SK-N-SH treated with all-trans-retinoic acid at 6 μM for 48 hours (cell line): ENCODE measurements around the gene ANKMY2.

Experiments used
- ATAC-seq: fragments of 200-7000 bp; cut with Tn5 transposase; 3 replicates; pipeline ENCODE4 v1.9.1; 2020; ENCODE audit warnings: mild to moderate bottlenecking, moderate library complexity
- ARNTL ChIP-seq: fragments of 450-650 bp; formaldehyde crosslinking; IDR thresholded peaks from 2 replicates; pipeline ENCODE4 v1.5.0; 2020; ENCODE audit warnings: low read depth, mild to moderate bottlenecking, moderate library complexity, borderline replicate concordance
- BACH2 ChIP-seq: fragments of 250-450 bp; sonication (Bioruptor Pico); IDR thresholded peaks from 2 replicates; pipeline ENCODE4 v1.9.0; 2021; ENCODE audit warnings: mild to moderate bottlenecking, borderline replicate concordance
- CREB5 ChIP-seq: fragments of 250-450 bp; sonication (Bioruptor Pico); IDR thresholded peaks from 2 replicates; pipeline ENCODE4 v1.5.1; 2020; ENCODE audit warnings: low read depth, mild to moderate bottlenecking, moderate library complexity
- CSDC2 ChIP-seq: fragments of 250-450 bp; sonication (Bioruptor Pico); IDR thresholded peaks from 2 replicates; pipeline ENCODE4 v1.5.0; 2020; ENCODE audit warnings: mild to moderate bottlenecking, moderate library complexity
- CSRNP3 ChIP-seq: fragments of 250-450 bp; sonication (Bioruptor Pico); IDR thresholded peaks from 2 replicates; pipeline ENCODE4 v1.5.1; 2021; ENCODE audit warnings: mild to moderate bottlenecking, moderate library complexity
- ESRRG ChIP-seq: fragments of 250-450 bp; sonication (Bioruptor Pico); IDR thresholded peaks from 2 replicates; pipeline ENCODE4 v1.6.1; 2021; ENCODE audit warnings: mild to moderate bottlenecking
- GLIS3 ChIP-seq: fragments of 250-450 bp; sonication (Bioruptor Pico); IDR thresholded peaks from 2 replicates; pipeline ENCODE4 v1.5.0; 2020; ENCODE audit warnings: mild to moderate bottlenecking, moderate library complexity
- ISL1 ChIP-seq: fragments of 250-450 bp; sonication (Bioruptor Pico); IDR thresholded peaks from 2 replicates; pipeline ENCODE4 v2.1.2; 2022; ENCODE audit warnings: mild to moderate bottlenecking, moderate library complexity
- PATZ1 ChIP-seq: fragments of 250-450 bp; sonication (Bioruptor Pico); IDR thresholded peaks from 2 replicates; pipeline ENCODE4 v1.8.0; 2020; ENCODE audit warnings: mild to moderate bottlenecking, moderate library complexity, borderline replicate concordance
- POU6F1 ChIP-seq: fragments of 250-450 bp; sonication (Bioruptor Pico); IDR thresholded peaks from 2 replicates; pipeline ENCODE4 v1.8.0; 2021; ENCODE audit warnings: low read depth, mild to moderate bottlenecking, moderate library complexity, borderline replicate concordance
- PPARA ChIP-seq: fragments of 250-450 bp; sonication (Bioruptor Pico); IDR thresholded peaks from 2 replicates; pipeline ENCODE4 v1.5.0; 2020; ENCODE audit warnings: mild to moderate bottlenecking, borderline replicate concordance
- RARB ChIP-seq: fragments of 250-450 bp; sonication (Bioruptor Pico); IDR thresholded peaks from 2 replicates; pipeline ENCODE4 v1.8.0; 2021; ENCODE audit warnings: mild to moderate bottlenecking, moderate library complexity
- SNAI2 ChIP-seq: fragments of 250-450 bp; sonication (Bioruptor Pico); IDR thresholded peaks from 2 replicates; pipeline ENCODE4 v1.5.0; 2020; ENCODE audit warnings: mild to moderate bottlenecking, moderate library complexity
- TCF4 ChIP-seq: fragments of 250-450 bp; sonication (Bioruptor Pico); IDR thresholded peaks from 2 replicates; pipeline ENCODE4 v1.8.0; 2021; ENCODE audit warnings: mild to moderate bottlenecking, moderate library complexity, borderline replicate concordance
- TOX ChIP-seq: fragments of 250-450 bp; sonication (Bioruptor Pico); IDR thresholded peaks from 2 replicates; pipeline ENCODE4 v1.8.0; 2021; ENCODE audit warnings: mild to moderate bottlenecking, moderate library complexity, borderline replicate concordance
- TSHZ2 ChIP-seq: fragments of 250-450 bp; sonication (Bioruptor Pico); IDR thresholded peaks from 2 replicates; pipeline ENCODE4 v1.5.0; 2020; ENCODE audit warnings: mild to moderate bottlenecking, moderate library complexity
- ZC3H10 ChIP-seq: fragments of 250-450 bp; sonication (Bioruptor Pico); IDR thresholded peaks from 2 replicates; pipeline ENCODE4 v1.5.1; 2021; ENCODE audit warnings: mild to moderate bottlenecking, moderate library complexity
- ZFP3 ChIP-seq: fragments of 250-450 bp; sonication (Bioruptor Pico); IDR thresholded peaks from 2 replicates; pipeline ENCODE4 v1.5.0; 2020; ENCODE audit warnings: mild to moderate bottlenecking, moderate library complexity
- ZFP30 ChIP-seq: fragments of 450-650 bp; formaldehyde crosslinking; IDR thresholded peaks from 2 replicates; pipeline ENCODE4 v1.5.0; 2022; ENCODE audit warnings: mild to moderate bottlenecking, moderate library complexity
- ZNF565 ChIP-seq: fragments of 450-650 bp; formaldehyde crosslinking; conservative IDR thresholded peaks from 2 replicates; pipeline ENCODE4 v1.5.0; 2020; ENCODE audit warnings: low read depth, mild to moderate bottlenecking, moderate library complexity
- ZNF70 ChIP-seq: fragments of 450-650 bp; formaldehyde crosslinking; IDR thresholded peaks from 2 replicates; pipeline ENCODE4 v1.5.0; 2020; ENCODE audit warnings: mild to moderate bottlenecking, moderate library complexity
- ZNF8 ChIP-seq: fragments of 450-650 bp; formaldehyde crosslinking; IDR thresholded peaks from 2 replicates; pipeline ENCODE4 v1.5.0; 2020; ENCODE audit warnings: mild to moderate bottlenecking, moderate library complexity

The ANKMY2 gene

GRCh38 chr7:16604054-16604453, 41.5 kb downstream of the ANKMY2 start:
- peak; percentile 66 for ATAC-seq
- no peak for TF ChIP-seq CSDC2
- no peak for TF ChIP-seq ZFP30 (CRISPR knock-in tag)
- TF ChIP-seq ARNTL (CRISPR knock-in tag), result no peak
- no peak for TF ChIP-seq ZNF565 (CRISPR knock-in tag)
- TF ChIP-seq BACH2 (CRISPR knock-in tag), result no peak
- no peak for TF ChIP-seq ESRRG (CRISPR knock-in tag)
- no peak for TF ChIP-seq PPARA (CRISPR knock-in tag)
- no peak for TF ChIP-seq ISL1 (CRISPR knock-in tag)
- TF ChIP-seq GLIS3 (CRISPR knock-in tag), result no peak
- no peak for TF ChIP-seq TCF4
- TF ChIP-seq ZC3H10, result no peak
- TF ChIP-seq RARB (CRISPR knock-in tag), result no peak
- TF ChIP-seq CREB5 (CRISPR knock-in tag), result no peak
- no peak for TF ChIP-seq TSHZ2
- TF ChIP-seq ZFP3 (CRISPR knock-in tag), result no peak
- no peak for TF ChIP-seq TOX (CRISPR knock-in tag)
- no peak for TF ChIP-seq SNAI2 (CRISPR knock-in tag)
- TF ChIP-seq CSRNP3, result no peak

GRCh38 chr7:16603633-16604032, 41.9 kb downstream of the ANKMY2 start:
- no peak for ATAC-seq
- TF ChIP-seq PATZ1 (no peak), CREB5 (CRISPR knock-in tag) (no peak), ZFP30 (CRISPR knock-in tag) (no peak), GLIS3 (CRISPR knock-in tag) (no peak), ZC3H10 (no peak), CSDC2 (no peak), TCF4 (no peak), TOX (CRISPR knock-in tag) (no peak), ZNF70 (CRISPR knock-in tag) (no peak), ZNF565 (CRISPR knock-in tag) (no peak), ZFP3 (CRISPR knock-in tag) (no peak), POU6F1 (CRISPR knock-in tag) (no peak), ESRRG (CRISPR knock-in tag) (no peak), ZNF8 (CRISPR knock-in tag) (no peak), RARB (CRISPR knock-in tag) (no peak)
